ENCODE measurements around the gene TDRKH. TPM values are rescaled to one million over a fixed set of nuclear protein-coding genes. Genes with fewer than 3 reads are reported as not detected.

Gene TDRKH
- total RNA-seq, 1 donor from 2014 or later: 12.0 TPM

DNA sequence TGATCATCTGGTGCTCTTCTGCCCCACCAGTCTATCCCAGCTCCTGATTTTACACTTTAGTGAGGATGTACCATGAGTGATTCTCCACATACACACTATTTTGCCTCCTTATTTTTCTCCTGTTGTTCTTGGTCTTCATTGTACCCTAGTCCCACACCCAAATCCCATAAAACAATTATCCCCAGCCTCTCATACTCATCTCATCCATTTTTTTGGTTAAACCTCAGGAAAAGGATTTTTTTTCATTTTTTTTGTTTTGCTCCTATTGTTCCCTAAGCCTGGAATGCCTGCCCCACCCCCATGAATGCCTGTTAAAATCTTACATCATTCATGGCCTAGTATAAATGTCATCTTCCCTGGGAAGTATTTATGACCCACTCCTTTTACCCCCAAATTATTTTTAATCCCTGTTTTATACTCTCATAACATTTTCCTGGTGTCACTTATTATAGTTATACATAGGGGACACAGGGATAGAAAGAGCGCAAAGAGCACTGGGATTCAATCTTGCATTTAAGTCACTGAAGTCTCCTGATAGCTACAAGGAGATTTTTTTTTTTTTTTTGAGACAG, 19.8 kb upstream of the TDRKH start:
- no peak for DNase-seq (ENCODE audit: low read depth)
- no peaks in the 10 kb centered on the region for H3K36me3 ChIP-seq (ENCODE audit: control insufficient read depth, insufficient read depth, low read length)
- H3K4me3 ChIP-seq (ENCODE audit: low read depth, low read length): no peak overlapping the region
- peaks cover 30% of the 10 kb centered on the region for H3K27me3 ChIP-seq (ENCODE audit: control insufficient read depth, insufficient read depth, low read length)
- TF ChIP-seq, protein P1, sequence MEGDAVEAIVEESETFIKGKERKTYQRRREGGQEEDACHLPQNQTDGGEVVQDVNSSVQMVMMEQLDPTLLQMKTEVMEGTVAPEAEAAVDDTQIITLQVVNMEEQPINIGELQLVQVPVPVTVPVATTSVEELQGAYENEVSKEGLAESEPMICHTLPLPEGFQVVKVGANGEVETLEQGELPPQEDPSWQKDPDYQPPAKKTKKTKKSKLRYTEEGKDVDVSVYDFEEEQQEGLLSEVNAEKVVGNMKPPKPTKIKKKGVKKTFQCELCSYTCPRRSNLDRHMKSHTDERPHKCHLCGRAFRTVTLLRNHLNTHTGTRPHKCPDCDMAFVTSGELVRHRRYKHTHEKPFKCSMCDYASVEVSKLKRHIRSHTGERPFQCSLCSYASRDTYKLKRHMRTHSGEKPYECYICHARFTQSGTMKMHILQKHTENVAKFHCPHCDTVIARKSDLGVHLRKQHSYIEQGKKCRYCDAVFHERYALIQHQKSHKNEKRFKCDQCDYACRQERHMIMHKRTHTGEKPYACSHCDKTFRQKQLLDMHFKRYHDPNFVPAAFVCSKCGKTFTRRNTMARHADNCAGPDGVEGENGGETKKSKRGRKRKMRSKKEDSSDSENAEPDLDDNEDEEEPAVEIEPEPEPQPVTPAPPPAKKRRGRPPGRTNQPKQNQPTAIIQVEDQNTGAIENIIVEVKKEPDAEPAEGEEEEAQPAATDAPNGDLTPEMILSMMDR (IDR thresholded peaks at IDR 0.05; ENCODE audit: insufficient read depth, low read length, poor library complexity, severe bottlenecking): no peak

DNA sequence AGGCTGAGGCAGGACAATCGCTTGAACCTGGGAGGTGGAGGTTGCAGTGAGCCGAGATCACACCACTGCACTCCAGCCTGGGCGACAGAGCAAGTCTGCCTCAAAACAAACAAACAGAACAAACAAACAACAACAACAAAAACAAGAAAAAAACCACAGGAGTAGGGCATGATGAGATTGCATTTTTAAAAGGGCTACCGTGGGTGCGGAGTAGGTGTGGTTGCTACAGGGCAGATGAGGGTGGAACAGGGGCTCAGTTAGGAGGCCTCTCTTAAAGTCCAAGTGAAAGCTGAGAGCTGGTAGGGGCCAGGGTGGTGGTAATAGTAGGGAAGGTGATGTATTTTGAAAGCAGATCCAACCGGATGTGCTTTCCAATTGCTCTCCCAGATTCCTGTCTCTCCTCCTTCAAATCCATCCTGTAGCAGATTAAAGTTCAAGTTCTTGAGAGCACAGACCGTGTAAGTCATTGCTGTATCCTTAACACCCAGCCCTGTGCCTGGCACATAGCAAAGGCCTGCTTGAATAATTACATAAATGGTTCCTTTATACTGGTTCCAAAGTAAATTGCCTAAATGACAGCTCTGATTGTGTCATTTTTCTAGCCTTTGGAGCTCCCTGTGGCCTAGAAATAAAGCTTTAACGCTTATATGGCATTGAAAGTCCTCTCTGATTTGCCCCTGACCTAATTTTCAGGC, 19.1 kb upstream of the TDRKH start:
- no peak for DNase-seq (ENCODE audit: low read depth)
- Histone ChIP-seq H3K4me3 (ENCODE audit: low read depth, low read length) (no peak overlapping the region), H3K36me3 (ENCODE audit: control insufficient read depth, insufficient read depth, low read length) (no peaks in the 10 kb centered on the region), H3K27me3 (ENCODE audit: control insufficient read depth, insufficient read depth, low read length) (peaks cover 27% of the 10 kb centered on the region)
- TF ChIP-seq, protein P1 (IDR thresholded peaks at IDR 0.05; ENCODE audit: insufficient read depth, low read length, poor library complexity, severe bottlenecking): no peak

DNA sequence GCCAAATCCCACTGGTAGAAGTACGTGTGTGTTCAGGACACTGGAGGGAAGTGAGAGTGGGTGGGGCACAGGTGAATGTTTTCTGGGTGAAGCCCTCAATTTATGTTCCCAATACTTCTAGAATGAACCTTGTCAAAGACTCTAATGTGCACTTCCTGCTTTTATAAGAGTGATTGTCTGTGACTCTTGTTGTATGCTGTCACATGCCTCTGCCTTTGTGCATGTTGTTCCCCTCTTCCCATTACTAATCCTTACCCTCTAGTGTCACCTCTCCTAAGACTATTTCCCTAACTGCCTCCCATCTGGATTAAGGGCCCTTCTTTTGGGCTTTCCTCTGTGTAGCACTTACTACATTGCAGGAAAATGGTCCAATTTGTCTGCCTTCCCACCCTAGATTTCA, 17.5 kb upstream of the TDRKH start:
- peaks cover 29% of the 10 kb centered on the region for H3K27me3 ChIP-seq (ENCODE audit: control insufficient read depth, insufficient read depth, low read length)
- TF ChIP-seq, protein P1 (IDR thresholded peaks at IDR 0.05; ENCODE audit: insufficient read depth, low read length, poor library complexity, severe bottlenecking): no peak
- H3K36me3 ChIP-seq (ENCODE audit: control insufficient read depth, insufficient read depth, low read length): no peaks in the 10 kb centered on the region
- no peak overlapping the region for H3K4me3 ChIP-seq (ENCODE audit: low read depth, low read length)
- DNase-seq (ENCODE audit: low read depth): no peak

DNA sequence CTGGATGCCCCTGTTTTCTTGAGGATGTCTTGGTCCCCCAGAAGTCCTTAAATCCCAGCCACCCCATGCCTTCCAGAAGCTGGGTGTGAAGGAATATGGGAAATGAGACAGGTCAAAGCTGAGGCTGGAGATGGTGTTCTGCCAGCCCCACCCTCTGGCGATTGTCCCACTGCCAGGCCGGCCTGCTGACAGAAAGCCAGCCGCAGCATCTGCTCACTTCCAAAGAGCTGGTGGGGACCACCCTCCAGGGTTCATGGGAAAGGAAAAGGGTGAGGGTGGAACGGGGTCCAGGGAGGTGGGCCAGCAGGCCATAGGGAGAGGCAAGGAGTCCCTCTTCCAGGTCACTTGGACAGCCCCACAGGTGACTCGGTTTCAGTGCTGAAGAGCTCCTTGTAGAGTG, 16.8 kb upstream of the TDRKH start:
- no peaks in the 10 kb centered on the region for H3K36me3 ChIP-seq (ENCODE audit: control insufficient read depth, insufficient read depth, low read length)
- DNase-seq (ENCODE audit: low read depth): no peak
- H3K4me3 ChIP-seq (ENCODE audit: low read depth, low read length): no peak overlapping the region
- H3K27me3 ChIP-seq (ENCODE audit: control insufficient read depth, insufficient read depth, low read length): peaks cover 30% of the 10 kb centered on the region
- TF ChIP-seq, protein P1 (IDR thresholded peaks at IDR 0.05; ENCODE audit: insufficient read depth, low read length, poor library complexity, severe bottlenecking): no peak

DNA sequence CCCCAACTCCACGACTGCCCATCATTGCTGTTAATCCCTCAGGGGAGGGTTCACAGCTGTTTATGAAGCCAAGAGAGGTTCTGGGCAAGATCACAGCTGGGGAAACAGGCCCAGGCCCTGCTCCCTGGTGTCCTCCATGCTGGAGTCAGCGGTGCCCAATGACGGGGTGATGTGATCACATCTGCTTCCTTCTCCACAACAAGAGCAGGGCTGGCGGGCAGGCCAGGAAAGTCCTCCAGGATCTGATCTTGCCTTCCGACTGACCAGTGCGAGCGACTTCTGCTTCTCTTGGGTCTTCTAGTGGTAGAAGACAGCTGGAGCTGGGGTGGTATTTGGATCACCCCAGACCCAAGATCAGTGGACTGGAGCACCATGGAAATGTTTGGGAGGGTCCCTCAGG, 15.9 kb upstream of the TDRKH start:
- H3K4me3 ChIP-seq (ENCODE audit: low read depth, low read length): no peak overlapping the region
- no peaks in the 10 kb centered on the region for H3K36me3 ChIP-seq (ENCODE audit: control insufficient read depth, insufficient read depth, low read length)
- H3K27me3 ChIP-seq (ENCODE audit: control insufficient read depth, insufficient read depth, low read length): peaks cover 35% of the 10 kb centered on the region
- TF ChIP-seq, protein P1 (IDR thresholded peaks at IDR 0.05; ENCODE audit: insufficient read depth, low read length, poor library complexity, severe bottlenecking): no peak
- DNase-seq (ENCODE audit: low read depth): no peak

Data from kidney epithelial cell (primary cell).